A673 (cell line): Measurements from ENCODE around the gene SLC47A2.

Experiments used
- EZH2 ChIP-seq: fragments of 200-600 bp; sonication (generic); IDR thresholded peaks from 2 replicates; pipeline ENCODE4 v1.6.1; 2017; ENCODE audit warnings: borderline replicate concordance, low read depth, mild to moderate bottlenecking, mixed read lengths, antibody characterized with exemption, low read length; ENCODE audit not compliant: poor library complexity, severe bottlenecking
- TF ChIP-seq, protein P1 (sequence below): fragments of 300-800, 200-600 bp; sonication (generic); conservative IDR thresholded peaks from 2 replicates; pipeline ENCODE4 v1.5.1; 2017; ENCODE audit warnings: low read depth, mild to moderate bottlenecking, antibody characterized with exemption, low read length, moderate library complexity, mixed read lengths

DNA sequence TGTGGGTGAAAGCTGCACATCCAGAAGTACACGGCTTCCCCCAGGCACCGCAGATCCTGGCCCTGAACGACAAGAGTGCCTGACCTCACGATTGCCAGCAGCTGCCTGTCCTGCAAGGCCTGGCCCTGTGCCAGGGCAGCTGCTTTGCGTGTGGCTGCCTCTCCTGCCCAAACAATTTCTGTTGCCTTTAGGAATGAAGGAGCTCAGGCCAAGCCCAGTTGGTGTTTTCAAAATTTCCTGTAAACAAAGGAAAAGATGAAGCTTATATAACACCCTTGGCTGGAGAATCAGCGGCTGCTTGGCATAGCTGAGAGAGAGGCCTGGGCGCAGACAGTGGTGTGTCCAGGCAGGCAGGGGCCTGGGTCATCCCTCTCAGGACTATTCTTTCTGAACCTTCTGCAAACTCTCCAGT, 11.7 kb upstream of the SLC47A2 start:
- TF ChIP-seq, protein P1, sequence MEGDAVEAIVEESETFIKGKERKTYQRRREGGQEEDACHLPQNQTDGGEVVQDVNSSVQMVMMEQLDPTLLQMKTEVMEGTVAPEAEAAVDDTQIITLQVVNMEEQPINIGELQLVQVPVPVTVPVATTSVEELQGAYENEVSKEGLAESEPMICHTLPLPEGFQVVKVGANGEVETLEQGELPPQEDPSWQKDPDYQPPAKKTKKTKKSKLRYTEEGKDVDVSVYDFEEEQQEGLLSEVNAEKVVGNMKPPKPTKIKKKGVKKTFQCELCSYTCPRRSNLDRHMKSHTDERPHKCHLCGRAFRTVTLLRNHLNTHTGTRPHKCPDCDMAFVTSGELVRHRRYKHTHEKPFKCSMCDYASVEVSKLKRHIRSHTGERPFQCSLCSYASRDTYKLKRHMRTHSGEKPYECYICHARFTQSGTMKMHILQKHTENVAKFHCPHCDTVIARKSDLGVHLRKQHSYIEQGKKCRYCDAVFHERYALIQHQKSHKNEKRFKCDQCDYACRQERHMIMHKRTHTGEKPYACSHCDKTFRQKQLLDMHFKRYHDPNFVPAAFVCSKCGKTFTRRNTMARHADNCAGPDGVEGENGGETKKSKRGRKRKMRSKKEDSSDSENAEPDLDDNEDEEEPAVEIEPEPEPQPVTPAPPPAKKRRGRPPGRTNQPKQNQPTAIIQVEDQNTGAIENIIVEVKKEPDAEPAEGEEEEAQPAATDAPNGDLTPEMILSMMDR = no peak
- no peak for TF ChIP-seq EZH2
